K562 (cell line): ENCODE measurements around the gene NEDD1.

Experiments
- CHD2 ChIP-seq: IDR thresholded peaks from 2 replicates; pipeline ENCODE4 v1.6.1; 2011; ENCODE audit warnings: low read depth, low read length
- CREB5 ChIP-seq: fragments of 250-450 bp; sonication (Bioruptor Pico); IDR thresholded peaks from 2 replicates; pipeline ENCODE4 v1.5.0; 2020; ENCODE audit warnings: mild to moderate bottlenecking
- CTCF ChIP-seq, 3 experiments: IDR thresholded peaks in 2 of 3; conservative IDR thresholded peaks in 1 of 3; 2 replicates each; pipeline ENCODE4 v1.5.1; 2011 to 2012; ENCODE audit warnings: low read length in 3 of 3, mild to moderate bottlenecking in 3 of 3, control low read depth in 2 of 3, improper control_type of control experiment in 1 of 3, inconsistent platforms in 1 of 3, low read depth in 1 of 3, mixed read lengths in 1 of 3, moderate library complexity in 1 of 3; ENCODE audit not compliant: insufficient read depth in 2 of 3
- HDAC8 ChIP-seq: fragments of 450-650 bp; IDR thresholded peaks from 2 replicates; pipeline ENCODE4 v1.6.1; 2016; ENCODE audit warnings: mild to moderate bottlenecking, missing genetic modification characterization, moderate library complexity, missing compliant biosample characterization
- POLR2AphosphoS5 ChIP-seq: IDR thresholded peaks from 2 replicates; pipeline ENCODE4 v1.6.1; 2011; ENCODE audit warnings: mild to moderate bottlenecking, low read depth, low read length, moderate library complexity; ENCODE audit not compliant: control insufficient read depth, insufficient read depth
- SIX5 ChIP-seq, 2 experiments: IDR thresholded peaks; 2 replicates each; pipeline ENCODE4 v1.6.1; 2011; ENCODE audit warnings: low read length in 2 of 2, borderline replicate concordance in 1 of 2, low read depth in 1 of 2, mild to moderate bottlenecking in 1 of 2, moderate library complexity in 1 of 2; ENCODE audit not compliant: insufficient read depth in 1 of 2
- SMAD1 ChIP-seq: fragments of 150-350 bp; IDR thresholded peaks from 2 replicates; pipeline ENCODE4 v1.6.1; 2014; ENCODE audit warnings: low read length, low read depth; ENCODE audit not compliant: partially characterized antibody
- TAF1 ChIP-seq: IDR thresholded peaks from 2 replicates; pipeline ENCODE4 v1.6.1; 2011; ENCODE audit warnings: mild to moderate bottlenecking, low read length, moderate library complexity; ENCODE audit not compliant: insufficient read depth, control insufficient read depth, severe bottlenecking; ENCODE audit errors: extremely low read depth
- TBP ChIP-seq: optimal IDR thresholded peaks from 2 replicates; pipeline ENCODE3; 2011; ENCODE audit warnings: low read depth, low read length, improper control_type of control experiment
- ZBTB33 ChIP-seq: sonication (generic); formaldehyde crosslinking; IDR thresholded peaks from 2 replicates; pipeline ENCODE4 v1.8.1; 2023; ENCODE audit warnings: mild to moderate bottlenecking, missing genetic modification reagents
- ZNF561 ChIP-seq: fragments of 450-650 bp; formaldehyde crosslinking; conservative IDR thresholded peaks from 2 replicates; pipeline ENCODE4 v1.4.0; 2020; ENCODE audit warnings: mild to moderate bottlenecking, moderate library complexity
- ZNF830 ChIP-seq: fragments of 250-450 bp; sonication (Bioruptor Pico); IDR thresholded peaks from 2 replicates; pipeline ENCODE4 v1.5.0; 2021; ENCODE audit warnings: mild to moderate bottlenecking

GRCh38 chr12:96907671-96908422 lies 790 bp downstream of the NEDD1 start:
- TF ChIP-seq SIX5 (IDR thresholded peaks at IDR 0.05; ENCODE audit: borderline replicate concordance in 1 of 2, insufficient read depth in 1 of 2, low read depth in 1 of 2, low read length in 2 of 2) (no peak), TAF1 (no peak), CHD2 (no peak), HDAC8 (tag) (no peak), ZNF830 (CRISPR knock-in tag) (no peak), SMAD1 (no peak), CREB5 (no peak), ZNF561 (CRISPR knock-in tag) (no peak), TBP (no peak), POLR2AphosphoS5 (no peak), CTCF (IDR thresholded peaks at IDR 0.05 in 2 of 3, conservative IDR thresholded peaks at IDR 0.05 in 1 of 3; ENCODE audit: insufficient read depth in 2 of 3, low read depth in 1 of 3, low read length in 3 of 3) (no peak), ZBTB33 (CRISPR knock-in tag) (no peak)
